Fibroblast of lung (primary cell): ENCODE data around the gene GPC3. TPM values are rescaled to one million over a fixed set of nuclear protein-coding genes. Genes with fewer than 3 reads are reported as not detected.
A peak's percentile ranks its signal among the peaks of the same experiment; 100 is the strongest.

Experiments
- DNase-seq, 2 donors: peaks; one replicate each; pipeline versions ENCODE4 v3.0.0 to v3.0.0-alpha.2; 2010; ENCODE audit warnings: low read depth in 2 of 2
- H2AFZ ChIP-seq: 2 replicates; pipeline ENCODE4 v1.5.1; 2012; ENCODE audit warnings: low read length, control low read depth, inconsistent platforms
- H3K27ac ChIP-seq: 2 replicates; pipeline ENCODE4 v1.5.1; 2011; ENCODE audit warnings: low read length, control low read depth; ENCODE audit not compliant: insufficient read depth
- H3K27me3 ChIP-seq: 2 replicates; pipeline ENCODE4 v1.5.1; 2011; ENCODE audit warnings: mild to moderate bottlenecking, low read length; ENCODE audit not compliant: control insufficient read depth, insufficient read depth
- H3K36me3 ChIP-seq: 2 replicates; pipeline ENCODE4 v1.5.1; 2011; ENCODE audit warnings: low read length; ENCODE audit not compliant: control insufficient read depth, insufficient read depth
- H3K4me1 ChIP-seq: 2 replicates; pipeline ENCODE4 v1.5.1; 2011; ENCODE audit warnings: low read length; ENCODE audit not compliant: control insufficient read depth, insufficient read depth; ENCODE audit errors: extremely low read depth
- H3K4me2 ChIP-seq: 2 replicates; pipeline ENCODE4 v1.5.1; 2011; ENCODE audit warnings: low read length, control low read depth; ENCODE audit not compliant: insufficient read depth; ENCODE audit errors: extremely low read depth
- H3K4me3 ChIP-seq, 4 experiments: fragments of 200-600 bp in 1 of 4; sonication (generic) in 1 of 4; replicated peaks in 1 of 4; 2 replicates each; pipeline ENCODE4 v1.5.1; 2011 to 2016; ENCODE audit warnings: low read length in 4 of 4, low read depth in 3 of 4, mild to moderate bottlenecking in 3 of 4, control low read depth in 2 of 4, inconsistent platforms in 1 of 4, mixed read lengths in 1 of 4; ENCODE audit not compliant: insufficient read depth in 1 of 4; ENCODE audit errors: control extremely low read depth in 1 of 4
- H3K79me2 ChIP-seq: 2 replicates; pipeline ENCODE4 v1.5.1; 2012; ENCODE audit warnings: mild to moderate bottlenecking, low read length, inconsistent platforms; ENCODE audit not compliant: control insufficient read depth, insufficient read depth
- H3K9ac ChIP-seq: 2 replicates; pipeline ENCODE4 v1.5.1; 2011; ENCODE audit warnings: mild to moderate bottlenecking, low read length, control low read depth; ENCODE audit not compliant: insufficient read depth
- H3K9me3 ChIP-seq: 2 replicates; pipeline ENCODE4 v1.5.1; 2012; ENCODE audit warnings: low read depth, low read length; ENCODE audit not compliant: control insufficient read depth, insufficient read depth
- H4K20me1 ChIP-seq: 2 replicates; pipeline ENCODE4 v1.5.1; 2011; ENCODE audit warnings: low read length; ENCODE audit not compliant: control insufficient read depth, insufficient read depth; ENCODE audit errors: extremely low read depth
- EZH2 ChIP-seq: IDR thresholded peaks from 2 replicates; pipeline ENCODE4 v1.5.1; 2012; ENCODE audit warnings: low read length, control low read depth, mild to moderate bottlenecking; ENCODE audit errors: missing control alignments
- polyA plus RNA-seq, 2 donors: library from polyadenylated mRNA; depleted of rRNA in 1 of 2; stranded (reverse) in 1 of 2; unstranded in 1 of 2; fragments of >200 nt; gene quantifications; 2 replicates each; pipeline ENCODE4 v1.2.1, GENCODE V29; 2011 to 2012; ENCODE audit warnings: missing spikeins in 1 of 2
- total RNA-seq: library from RNA; depleted of rRNA; stranded (reverse); fragments of >200 nt; gene quantifications from 2 replicates; pipeline ENCODE4 v1.2.1, GENCODE V29; 2014
- TF ChIP-seq, protein P1 (sequence below), 2 donors: IDR thresholded peaks in 1 of 2; conservative IDR thresholded peaks in 1 of 2; 1 replicate in 1 of 2; 2 replicates in 1 of 2; pipeline ENCODE4 v1.5.1; 2011 to 2012; ENCODE audit warnings: low read length in 2 of 2, control low read depth in 1 of 2, inconsistent platforms in 1 of 2, low read depth in 1 of 2, mild to moderate bottlenecking in 1 of 2

GPC3 gene
- total and polyA plus RNA-seq, 2 donors (not counting 1 experiment from before 2014, with no cell fraction given), result 6.4 to 7.1 TPM

DNA sequence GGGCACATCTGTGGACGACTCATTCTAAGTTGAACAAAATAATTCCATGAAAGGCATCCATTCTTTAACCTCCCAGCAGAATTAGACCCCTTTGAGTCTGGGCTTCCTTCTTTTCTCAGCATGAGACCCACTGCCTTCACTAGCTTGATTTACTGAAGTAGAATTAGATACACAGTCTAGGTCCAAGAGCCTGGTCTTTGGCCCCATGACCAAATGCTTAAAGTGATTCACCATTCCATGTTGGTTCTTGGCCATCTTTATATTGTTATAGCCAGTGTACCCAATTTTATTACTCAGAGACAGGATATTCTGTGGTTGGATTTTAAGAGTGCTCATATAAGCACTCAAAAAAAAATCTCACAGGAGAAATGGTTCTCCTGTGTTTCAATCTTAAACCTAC, 414.8 kb downstream of the GPC3 start:
- H3K9ac ChIP-seq, result no peak overlapping the region
- no peaks in the 10 kb centered on the region for H3K27me3 ChIP-seq
- no peaks in the 10 kb centered on the region for H3K36me3 ChIP-seq
- H3K4me2 ChIP-seq, result no peak overlapping the region
- no peak overlapping the region for H3K27ac ChIP-seq
- no peaks in the 10 kb centered on the region for H4K20me1 ChIP-seq
- TF ChIP-seq, protein P1, sequence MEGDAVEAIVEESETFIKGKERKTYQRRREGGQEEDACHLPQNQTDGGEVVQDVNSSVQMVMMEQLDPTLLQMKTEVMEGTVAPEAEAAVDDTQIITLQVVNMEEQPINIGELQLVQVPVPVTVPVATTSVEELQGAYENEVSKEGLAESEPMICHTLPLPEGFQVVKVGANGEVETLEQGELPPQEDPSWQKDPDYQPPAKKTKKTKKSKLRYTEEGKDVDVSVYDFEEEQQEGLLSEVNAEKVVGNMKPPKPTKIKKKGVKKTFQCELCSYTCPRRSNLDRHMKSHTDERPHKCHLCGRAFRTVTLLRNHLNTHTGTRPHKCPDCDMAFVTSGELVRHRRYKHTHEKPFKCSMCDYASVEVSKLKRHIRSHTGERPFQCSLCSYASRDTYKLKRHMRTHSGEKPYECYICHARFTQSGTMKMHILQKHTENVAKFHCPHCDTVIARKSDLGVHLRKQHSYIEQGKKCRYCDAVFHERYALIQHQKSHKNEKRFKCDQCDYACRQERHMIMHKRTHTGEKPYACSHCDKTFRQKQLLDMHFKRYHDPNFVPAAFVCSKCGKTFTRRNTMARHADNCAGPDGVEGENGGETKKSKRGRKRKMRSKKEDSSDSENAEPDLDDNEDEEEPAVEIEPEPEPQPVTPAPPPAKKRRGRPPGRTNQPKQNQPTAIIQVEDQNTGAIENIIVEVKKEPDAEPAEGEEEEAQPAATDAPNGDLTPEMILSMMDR (conservative IDR thresholded peaks at IDR 0.05 in 1 of 2, IDR thresholded peaks at IDR 0.05 in 1 of 2; ENCODE audit: low read depth in 1 of 2, low read length in 2 of 2), result no peak
- DNase-seq, result peak; percentile 15 to 76
- no peaks in the 10 kb centered on the region for H3K4me1 ChIP-seq
- no peak overlapping the region for H2AFZ ChIP-seq
- no peaks in the 10 kb centered on the region for H3K9me3 ChIP-seq
- no peak overlapping the region for H3K4me3 ChIP-seq
- H3K79me2 ChIP-seq, result no peaks in the 10 kb centered on the region

DNA sequence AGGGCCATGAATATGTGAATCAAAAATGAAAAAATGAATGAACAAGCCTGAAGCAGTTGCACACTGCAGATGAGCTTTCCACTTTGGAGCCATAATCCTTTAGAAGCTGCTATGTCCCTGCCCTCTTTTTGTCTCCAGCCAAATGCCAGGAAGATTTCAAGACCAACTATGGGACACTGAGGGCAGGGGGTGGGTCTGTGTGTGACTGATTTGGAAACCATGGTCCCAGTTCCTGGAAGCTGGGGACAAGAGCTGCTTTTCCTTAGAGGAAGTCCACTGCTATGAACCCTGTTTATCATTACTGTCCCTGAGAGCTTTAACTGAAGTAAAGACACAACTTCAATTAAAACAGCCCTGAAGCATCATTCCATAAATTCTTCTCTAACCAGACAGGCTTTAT, 416.2 kb downstream of the GPC3 start:
- no peaks in the 10 kb centered on the region for H3K9me3 ChIP-seq
- no peaks in the 10 kb centered on the region for H3K36me3 ChIP-seq
- no peaks in the 10 kb centered on the region for H4K20me1 ChIP-seq
- H3K27ac ChIP-seq, result no peak overlapping the region
- TF ChIP-seq, protein P1 (conservative IDR thresholded peaks at IDR 0.05 in 1 of 2, IDR thresholded peaks at IDR 0.05 in 1 of 2; ENCODE audit: low read depth in 1 of 2, low read length in 2 of 2), result no peak
- TF ChIP-seq EZH2, result no peak
- no peak overlapping the region for H3K4me3 ChIP-seq
- DNase-seq, result no peak
- no peak overlapping the region for H3K4me2 ChIP-seq
- no peaks in the 10 kb centered on the region for H3K79me2 ChIP-seq
- no peaks in the 10 kb centered on the region for H3K27me3 ChIP-seq
- H2AFZ ChIP-seq, result no peak overlapping the region
- H3K9ac ChIP-seq, result no peak overlapping the region
- H3K4me1 ChIP-seq, result no peaks in the 10 kb centered on the region

DNA sequence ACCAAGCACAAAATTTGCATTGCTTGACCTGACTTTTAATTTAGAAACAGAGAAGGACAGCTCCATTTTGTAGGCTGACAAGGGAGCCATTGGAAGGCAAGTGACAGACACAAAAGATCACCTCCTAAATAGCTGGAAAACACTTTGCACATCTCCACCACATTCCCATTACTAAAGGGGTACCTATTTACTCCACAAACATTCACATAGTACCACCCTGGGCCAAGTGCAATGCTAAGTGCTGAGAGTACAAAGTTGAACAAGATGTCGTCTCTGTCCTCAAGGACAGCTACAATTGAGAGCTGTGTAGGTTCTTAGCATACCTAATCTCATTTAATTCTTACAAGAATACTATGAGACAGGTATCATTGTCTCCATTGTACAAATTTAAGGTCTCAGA, 417.3 kb downstream of the GPC3 start:
- Histone ChIP-seq H3K27ac (no peak overlapping the region), H3K79me2 (no peaks in the 10 kb centered on the region), H3K36me3 (no peaks in the 10 kb centered on the region), H3K4me1 (no peaks in the 10 kb centered on the region), H2AFZ (no peak overlapping the region), H3K4me3 (no peak overlapping the region), H3K4me2 (no peak overlapping the region), H3K9me3 (no peaks in the 10 kb centered on the region), H4K20me1 (no peaks in the 10 kb centered on the region), H3K27me3 (no peaks in the 10 kb centered on the region), H3K9ac (no peak overlapping the region)
- no peak for DNase-seq
- TF ChIP-seq, protein P1 (conservative IDR thresholded peaks at IDR 0.05 in 1 of 2, IDR thresholded peaks at IDR 0.05 in 1 of 2; ENCODE audit: low read depth in 1 of 2, low read length in 2 of 2), result no peak
- TF ChIP-seq EZH2, result no peak
